Measurements from ENCODE around the gene TSPAN17.
A peak's percentile ranks its signal among the peaks of the same experiment; 100 is the strongest.

DNA sequence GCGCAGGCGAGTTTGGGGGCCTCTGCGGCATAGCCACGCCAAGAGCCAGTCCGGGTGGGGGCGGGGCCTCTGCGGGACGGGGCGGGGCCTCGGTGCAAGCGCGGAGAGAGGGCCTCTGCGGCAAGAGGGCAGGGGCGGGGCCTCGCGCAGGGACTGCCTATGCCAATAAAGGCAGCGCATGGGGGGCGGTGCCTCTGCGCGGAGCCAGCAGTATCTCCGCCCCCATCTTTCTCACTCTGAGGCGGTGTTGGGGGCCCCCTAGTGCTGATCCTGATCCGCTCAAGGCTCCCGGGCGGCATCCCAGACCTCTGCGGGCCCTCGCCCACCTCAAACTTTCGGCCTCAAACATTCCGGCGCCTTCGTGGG is 28.1 kb upstream of the TSPAN17 start:
- TF ChIP-seq, protein P1, sequence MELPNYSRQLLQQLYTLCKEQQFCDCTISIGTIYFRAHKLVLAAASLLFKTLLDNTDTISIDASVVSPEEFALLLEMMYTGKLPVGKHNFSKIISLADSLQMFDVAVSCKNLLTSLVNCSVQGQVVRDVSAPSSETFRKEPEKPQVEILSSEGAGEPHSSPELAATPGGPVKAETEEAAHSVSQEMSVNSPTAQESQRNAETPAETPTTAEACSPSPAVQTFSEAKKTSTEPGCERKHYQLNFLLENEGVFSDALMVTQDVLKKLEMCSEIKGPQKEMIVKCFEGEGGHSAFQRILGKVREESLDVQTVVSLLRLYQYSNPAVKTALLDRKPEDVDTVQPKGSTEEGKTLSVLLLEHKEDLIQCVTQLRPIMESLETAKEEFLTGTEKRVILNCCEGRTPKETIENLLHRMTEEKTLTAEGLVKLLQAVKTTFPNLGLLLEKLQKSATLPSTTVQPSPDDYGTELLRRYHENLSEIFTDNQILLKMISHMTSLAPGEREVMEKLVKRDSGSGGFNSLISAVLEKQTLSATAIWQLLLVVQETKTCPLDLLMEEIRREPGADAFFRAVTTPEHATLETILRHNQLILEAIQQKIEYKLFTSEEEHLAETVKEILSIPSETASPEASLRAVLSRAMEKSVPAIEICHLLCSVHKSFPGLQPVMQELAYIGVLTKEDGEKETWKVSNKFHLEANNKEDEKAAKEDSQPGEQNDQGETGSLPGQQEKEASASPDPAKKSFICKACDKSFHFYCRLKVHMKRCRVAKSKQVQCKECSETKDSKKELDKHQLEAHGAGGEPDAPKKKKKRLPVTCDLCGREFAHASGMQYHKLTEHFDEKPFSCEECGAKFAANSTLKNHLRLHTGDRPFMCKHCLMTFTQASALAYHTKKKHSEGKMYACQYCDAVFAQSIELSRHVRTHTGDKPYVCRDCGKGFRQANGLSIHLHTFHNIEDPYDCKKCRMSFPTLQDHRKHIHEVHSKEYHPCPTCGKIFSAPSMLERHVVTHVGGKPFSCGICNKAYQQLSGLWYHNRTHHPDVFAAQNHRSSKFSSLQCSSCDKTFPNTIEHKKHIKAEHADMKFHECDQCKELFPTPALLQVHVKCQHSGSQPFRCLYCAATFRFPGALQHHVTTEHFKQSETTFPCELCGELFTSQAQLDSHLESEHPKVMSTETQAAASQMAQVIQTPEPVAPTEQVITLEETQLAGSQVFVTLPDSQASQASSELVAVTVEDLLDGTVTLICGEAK (IDR thresholded peaks at IDR 0.05; ENCODE audit: borderline replicate concordance), result no peak
- TF ChIP-seq POLR2AphosphoS5 (IDR thresholded peaks at IDR 0.05; ENCODE audit: low read length) (no peak), ZNF274 (IDR thresholded peaks at IDR 0.05; ENCODE audit: insufficient read depth, insufficient read length) (no peak), HDAC6 (IDR thresholded peaks at IDR 0.05; ENCODE audit: unreplicated experiment) (no peak), RFX5 (IDR thresholded peaks at IDR 0.05; ENCODE audit: low read depth, low read length) (no peak), POLR2A (IDR thresholded peaks at IDR 0.05; ENCODE audit: low read depth, low read length) (no peak), CHD4 (IDR thresholded peaks at IDR 0.05) (no peak), MYC (IDR thresholded peaks at IDR 0.05; ENCODE audit: insufficient read depth, insufficient read length, insufficient replicate concordance, low read length, severe bottlenecking) (no peak), CBX3 (IDR thresholded peaks at IDR 0.05; ENCODE audit: borderline replicate concordance, low read depth) (no peak), FOXM1 (IDR thresholded peaks at IDR 0.05; ENCODE audit: low read depth, low read length) (no peak), BACH1 (IDR thresholded peaks at IDR 0.05; ENCODE audit: borderline replicate concordance) (no peak), ATF7 (IDR thresholded peaks at IDR 0.05; ENCODE audit: low read depth) (no peak)
- TF ChIP-seq, protein P2, sequence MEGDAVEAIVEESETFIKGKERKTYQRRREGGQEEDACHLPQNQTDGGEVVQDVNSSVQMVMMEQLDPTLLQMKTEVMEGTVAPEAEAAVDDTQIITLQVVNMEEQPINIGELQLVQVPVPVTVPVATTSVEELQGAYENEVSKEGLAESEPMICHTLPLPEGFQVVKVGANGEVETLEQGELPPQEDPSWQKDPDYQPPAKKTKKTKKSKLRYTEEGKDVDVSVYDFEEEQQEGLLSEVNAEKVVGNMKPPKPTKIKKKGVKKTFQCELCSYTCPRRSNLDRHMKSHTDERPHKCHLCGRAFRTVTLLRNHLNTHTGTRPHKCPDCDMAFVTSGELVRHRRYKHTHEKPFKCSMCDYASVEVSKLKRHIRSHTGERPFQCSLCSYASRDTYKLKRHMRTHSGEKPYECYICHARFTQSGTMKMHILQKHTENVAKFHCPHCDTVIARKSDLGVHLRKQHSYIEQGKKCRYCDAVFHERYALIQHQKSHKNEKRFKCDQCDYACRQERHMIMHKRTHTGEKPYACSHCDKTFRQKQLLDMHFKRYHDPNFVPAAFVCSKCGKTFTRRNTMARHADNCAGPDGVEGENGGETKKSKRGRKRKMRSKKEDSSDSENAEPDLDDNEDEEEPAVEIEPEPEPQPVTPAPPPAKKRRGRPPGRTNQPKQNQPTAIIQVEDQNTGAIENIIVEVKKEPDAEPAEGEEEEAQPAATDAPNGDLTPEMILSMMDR (IDR thresholded peaks at IDR 0.05 in 2 of 3, conservative IDR thresholded peaks at IDR 0.05 in 1 of 3; ENCODE audit: control insufficient read depth in 2 of 3, extremely low read depth in 1 of 3, insufficient read depth in 1 of 3, low read depth in 3 of 3, low read length in 3 of 3), result peak in 2 of 3 experiments; percentile 37 to 48; a peak in 4 of 6 replicates
- TF ChIP-seq, protein P3, sequence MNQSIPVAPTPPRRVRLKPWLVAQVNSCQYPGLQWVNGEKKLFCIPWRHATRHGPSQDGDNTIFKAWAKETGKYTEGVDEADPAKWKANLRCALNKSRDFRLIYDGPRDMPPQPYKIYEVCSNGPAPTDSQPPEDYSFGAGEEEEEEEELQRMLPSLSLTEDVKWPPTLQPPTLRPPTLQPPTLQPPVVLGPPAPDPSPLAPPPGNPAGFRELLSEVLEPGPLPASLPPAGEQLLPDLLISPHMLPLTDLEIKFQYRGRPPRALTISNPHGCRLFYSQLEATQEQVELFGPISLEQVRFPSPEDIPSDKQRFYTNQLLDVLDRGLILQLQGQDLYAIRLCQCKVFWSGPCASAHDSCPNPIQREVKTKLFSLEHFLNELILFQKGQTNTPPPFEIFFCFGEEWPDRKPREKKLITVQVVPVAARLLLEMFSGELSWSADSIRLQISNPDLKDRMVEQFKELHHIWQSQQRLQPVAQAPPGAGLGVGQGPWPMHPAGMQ (IDR thresholded peaks at IDR 0.05; ENCODE audit: borderline replicate concordance), result no peak
